ENCODE data around the gene DDX17. TPM values are rescaled to one million over a fixed set of nuclear protein-coding genes. Genes with fewer than 3 reads are reported as not detected.
A peak's percentile ranks its signal among the peaks of the same experiment; 100 is the strongest.

The DDX17 gene
- total RNA-seq, 4 donors from 2014 or later, result 583 to 733 (median 616) TPM

DNA sequence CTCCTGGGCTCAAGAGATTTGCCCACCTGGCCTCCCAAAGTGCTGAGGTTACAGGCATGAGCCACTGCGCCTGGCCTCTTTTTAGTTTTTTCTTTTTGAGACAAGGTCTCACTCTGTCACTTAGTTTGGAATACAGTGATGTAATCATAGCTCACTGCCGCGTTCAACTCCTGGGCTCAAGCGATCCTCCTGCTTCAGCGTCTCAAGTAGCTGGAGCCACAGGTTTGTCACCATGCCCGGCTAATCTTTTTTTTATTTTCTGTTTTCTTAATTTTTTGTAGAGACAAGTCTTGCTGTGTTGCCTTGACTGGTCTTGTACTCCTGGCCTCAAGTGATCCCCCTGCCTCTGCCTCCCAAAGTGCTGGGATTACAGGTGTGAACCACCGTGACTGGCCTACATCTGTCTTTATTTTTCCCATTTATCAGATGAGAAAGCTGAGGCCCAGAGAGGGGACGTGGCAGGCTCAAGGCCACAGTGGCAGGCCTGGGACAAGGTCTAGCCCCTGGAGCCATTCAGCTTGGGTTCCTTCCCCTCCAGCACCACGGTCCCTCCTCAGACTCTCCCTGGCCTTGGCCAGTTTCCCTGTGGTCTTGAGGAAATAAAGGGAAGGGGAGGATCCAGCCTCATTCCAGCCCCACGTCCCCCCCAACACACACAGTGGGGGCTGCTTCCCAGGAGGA lies 41.0 kb downstream of the DDX17 start:
- no peak for TF ChIP-seq POLR2A (IDR thresholded peaks at IDR 0.05)
- peak in 1 of 3 donors; percentile 37 for DNase-seq
- H3K27ac ChIP-seq, result no peak overlapping the region
- no peaks in the 10 kb centered on the region for H3K27me3 ChIP-seq
- no peaks in the 10 kb centered on the region for H3K9me3 ChIP-seq
- no peak overlapping the region for H3K4me3 ChIP-seq
- peaks cover 0 to 31% (median 5%) of the 10 kb centered on the region in 4 donors for H3K4me1 ChIP-seq
- H3K36me3 ChIP-seq, result no peaks in the 10 kb centered on the region

GRCh38 chr22:38462960-38463784 lies 42.9 kb downstream of the DDX17 start:
- no peak overlapping the region for H3K27ac ChIP-seq

GRCh38 chr22:38461414-38462081 lies 44.6 kb downstream of the DDX17 start:
- DNase-seq, result peak; percentile 27 to 74 (median 73)
- no peak overlapping the region for H3K27ac ChIP-seq
- H3K4me1 ChIP-seq, result peaks cover 0 to 9% (median 2%) of the 10 kb centered on the region in 4 donors
- no peaks in the 10 kb centered on the region for H3K9me3 ChIP-seq
- peak overlapping the region in 2 of 4 donors; percentile 4 to 6 for H3K4me3 ChIP-seq
- H3K36me3 ChIP-seq, result no peaks in the 10 kb centered on the region
- TF ChIP-seq, protein P1, sequence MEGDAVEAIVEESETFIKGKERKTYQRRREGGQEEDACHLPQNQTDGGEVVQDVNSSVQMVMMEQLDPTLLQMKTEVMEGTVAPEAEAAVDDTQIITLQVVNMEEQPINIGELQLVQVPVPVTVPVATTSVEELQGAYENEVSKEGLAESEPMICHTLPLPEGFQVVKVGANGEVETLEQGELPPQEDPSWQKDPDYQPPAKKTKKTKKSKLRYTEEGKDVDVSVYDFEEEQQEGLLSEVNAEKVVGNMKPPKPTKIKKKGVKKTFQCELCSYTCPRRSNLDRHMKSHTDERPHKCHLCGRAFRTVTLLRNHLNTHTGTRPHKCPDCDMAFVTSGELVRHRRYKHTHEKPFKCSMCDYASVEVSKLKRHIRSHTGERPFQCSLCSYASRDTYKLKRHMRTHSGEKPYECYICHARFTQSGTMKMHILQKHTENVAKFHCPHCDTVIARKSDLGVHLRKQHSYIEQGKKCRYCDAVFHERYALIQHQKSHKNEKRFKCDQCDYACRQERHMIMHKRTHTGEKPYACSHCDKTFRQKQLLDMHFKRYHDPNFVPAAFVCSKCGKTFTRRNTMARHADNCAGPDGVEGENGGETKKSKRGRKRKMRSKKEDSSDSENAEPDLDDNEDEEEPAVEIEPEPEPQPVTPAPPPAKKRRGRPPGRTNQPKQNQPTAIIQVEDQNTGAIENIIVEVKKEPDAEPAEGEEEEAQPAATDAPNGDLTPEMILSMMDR (IDR thresholded peaks at IDR 0.05), result no peak
- TF ChIP-seq POLR2A (IDR thresholded peaks at IDR 0.05), result no peak
- H3K27me3 ChIP-seq, result peaks cover 0 to 3% of the 10 kb centered on the region in 2 donors

More at GRCh38 chr22:38462960-38463784, 42.9 kb downstream of the DDX17 start:
- Histone ChIP-seq H3K4me1 (peaks cover 0 to 18% (median 5%) of the 10 kb centered on the region in 4 donors), H3K4me3 (no peak overlapping the region), H3K36me3 (no peaks in the 10 kb centered on the region), H3K27me3 (no peaks in the 10 kb centered on the region), H3K9me3 (no peaks in the 10 kb centered on the region)
- DNase-seq, result peak in 1 of 3 donors; percentile 49
- TF ChIP-seq POLR2A (IDR thresholded peaks at IDR 0.05), result no peak
- TF ChIP-seq, protein P1 (IDR thresholded peaks at IDR 0.05), result no peak

- Histone ChIP-seq H3K4me1 (peaks cover 0 to 11% (median 3%) of the 10 kb centered on the region in 4 donors), H3K36me3 (no peaks in the 10 kb centered on the region), H3K4me3 (no peak overlapping the region), H3K9me3 (no peaks in the 10 kb centered on the region), H3K27me3 (peaks cover 0 to 8% of the 10 kb centered on the region in 2 donors), H3K27ac (no peak overlapping the region)
- no peak for DNase-seq
- TF ChIP-seq, protein P1 (IDR thresholded peaks at IDR 0.05), result no peak
- no peak for TF ChIP-seq POLR2A (IDR thresholded peaks at IDR 0.05)
Measured at GRCh38 chr22:38461057-38461413, 45.1 kb downstream of the DDX17 start.

GRCh38 chr22:38460426-38460840 lies 45.7 kb downstream of the DDX17 start:
- TF ChIP-seq, protein P1 (IDR thresholded peaks at IDR 0.05), result no peak
- no peak for TF ChIP-seq POLR2A (IDR thresholded peaks at IDR 0.05)
- DNase-seq, result no peak
- Histone ChIP-seq H3K4me3 (no peak overlapping the region), H3K36me3 (no peaks in the 10 kb centered on the region), H3K4me1 (peaks cover 0 to 17% (median 6%) of the 10 kb centered on the region in 4 donors), H3K27me3 (peaks cover 0 to 14% of the 10 kb centered on the region in 2 donors), H3K9me3 (no peaks in the 10 kb centered on the region), H3K27ac (no peak overlapping the region)

Data from Peyer's patch (tissue), 4 donors.